ENCODE results near the gene SMPD4.
"Not testable (repeated sequence)": the region's sequence is repeated elsewhere in the genome, so short reads cannot be mapped to it uniquely, and the experiment has no call there.

GRCh38 chr2:130145006-130145414 lies 36.4 kb downstream of the SMPD4 start, which contains the start of gene CCDC74B:
- not testable (repeated sequence) for TF ChIP-seq EZH2 (IDR thresholded peaks at IDR 0.05; ENCODE audit: borderline replicate concordance, low read depth, low read length, severe bottlenecking); JUN (IDR thresholded peaks at IDR 0.05; ENCODE audit: borderline replicate concordance, insufficient read depth, insufficient read length, low read depth); POLR2A (IDR thresholded peaks at IDR 0.05; ENCODE audit: low read depth, low read length)
- TF ChIP-seq, protein P1, sequence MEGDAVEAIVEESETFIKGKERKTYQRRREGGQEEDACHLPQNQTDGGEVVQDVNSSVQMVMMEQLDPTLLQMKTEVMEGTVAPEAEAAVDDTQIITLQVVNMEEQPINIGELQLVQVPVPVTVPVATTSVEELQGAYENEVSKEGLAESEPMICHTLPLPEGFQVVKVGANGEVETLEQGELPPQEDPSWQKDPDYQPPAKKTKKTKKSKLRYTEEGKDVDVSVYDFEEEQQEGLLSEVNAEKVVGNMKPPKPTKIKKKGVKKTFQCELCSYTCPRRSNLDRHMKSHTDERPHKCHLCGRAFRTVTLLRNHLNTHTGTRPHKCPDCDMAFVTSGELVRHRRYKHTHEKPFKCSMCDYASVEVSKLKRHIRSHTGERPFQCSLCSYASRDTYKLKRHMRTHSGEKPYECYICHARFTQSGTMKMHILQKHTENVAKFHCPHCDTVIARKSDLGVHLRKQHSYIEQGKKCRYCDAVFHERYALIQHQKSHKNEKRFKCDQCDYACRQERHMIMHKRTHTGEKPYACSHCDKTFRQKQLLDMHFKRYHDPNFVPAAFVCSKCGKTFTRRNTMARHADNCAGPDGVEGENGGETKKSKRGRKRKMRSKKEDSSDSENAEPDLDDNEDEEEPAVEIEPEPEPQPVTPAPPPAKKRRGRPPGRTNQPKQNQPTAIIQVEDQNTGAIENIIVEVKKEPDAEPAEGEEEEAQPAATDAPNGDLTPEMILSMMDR (IDR thresholded peaks at IDR 0.05; ENCODE audit: extremely low read depth in 1 of 2, insufficient read depth in 1 of 2, low read depth in 1 of 2, low read length in 2 of 2) = not testable (repeated sequence)
